GM21381 (cell line): ENCODE measurements around the gene CTNNBL1.

Experiments used
- ATAC-seq: cut with Tn5 transposase; IDR thresholded peaks from one replicate; pipeline ENCODE4 v1.9.1; 2021; ENCODE audit warnings: mild to moderate bottlenecking, moderate library complexity; ENCODE audit not compliant: unreplicated experiment

CTNNBL1 gene

DNA sequence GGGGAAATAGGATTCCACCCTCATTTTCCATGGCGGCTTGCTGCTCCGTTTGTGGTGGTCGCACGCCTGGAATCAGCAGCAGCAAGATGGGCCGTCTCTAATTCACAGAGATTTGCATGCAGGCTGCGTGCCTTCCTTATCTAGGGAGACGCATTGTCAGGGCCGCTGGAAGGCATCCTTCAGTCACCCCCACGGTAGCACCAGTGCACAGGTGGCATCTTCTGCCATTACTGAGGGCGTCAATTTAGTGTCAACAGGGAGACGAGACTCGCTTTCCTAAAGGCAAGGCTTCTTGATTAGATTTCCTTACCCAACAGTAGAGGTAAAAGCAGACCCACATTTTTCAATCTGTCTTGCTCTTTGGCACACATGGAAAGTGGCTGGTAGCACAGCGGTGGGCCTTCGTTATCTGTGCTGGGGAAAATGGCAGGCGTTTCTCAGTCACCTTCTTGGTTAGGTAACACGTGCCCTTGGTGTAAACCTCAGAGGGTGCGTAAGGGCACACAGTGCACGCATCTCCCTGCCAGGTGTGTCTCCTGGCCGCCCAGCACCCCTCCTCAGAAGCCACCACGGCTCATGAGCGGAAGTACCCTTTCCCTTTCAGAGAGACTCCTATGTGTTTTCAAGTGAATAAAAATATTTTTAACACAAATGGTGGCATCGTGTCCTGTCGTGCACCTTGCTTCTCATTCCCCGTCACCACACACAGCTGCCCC is 181.8 kb downstream of the CTNNBL1 start:
- no peak for ATAC-seq

DNA sequence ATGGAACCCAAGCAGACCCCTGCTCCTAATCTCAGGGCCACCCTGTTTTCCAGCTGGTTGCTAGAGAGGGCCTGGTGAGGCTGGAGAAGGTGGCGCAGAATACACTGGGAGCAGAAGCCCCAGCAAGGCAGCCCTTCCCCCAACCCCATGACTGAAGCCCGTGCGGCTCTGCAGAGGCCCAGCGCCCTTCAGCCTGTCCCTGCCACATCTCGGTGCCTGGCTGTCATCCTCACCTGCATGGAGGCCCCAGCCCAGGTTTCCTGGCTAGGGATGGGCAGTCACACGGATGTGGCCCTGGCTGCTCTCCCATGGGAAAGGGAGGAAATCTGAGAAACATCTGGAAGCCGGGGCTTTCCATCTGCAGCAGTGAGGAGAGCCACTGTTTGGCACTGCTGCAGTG is 183.0 kb downstream of the CTNNBL1 start:
- no peak for ATAC-seq

DNA sequence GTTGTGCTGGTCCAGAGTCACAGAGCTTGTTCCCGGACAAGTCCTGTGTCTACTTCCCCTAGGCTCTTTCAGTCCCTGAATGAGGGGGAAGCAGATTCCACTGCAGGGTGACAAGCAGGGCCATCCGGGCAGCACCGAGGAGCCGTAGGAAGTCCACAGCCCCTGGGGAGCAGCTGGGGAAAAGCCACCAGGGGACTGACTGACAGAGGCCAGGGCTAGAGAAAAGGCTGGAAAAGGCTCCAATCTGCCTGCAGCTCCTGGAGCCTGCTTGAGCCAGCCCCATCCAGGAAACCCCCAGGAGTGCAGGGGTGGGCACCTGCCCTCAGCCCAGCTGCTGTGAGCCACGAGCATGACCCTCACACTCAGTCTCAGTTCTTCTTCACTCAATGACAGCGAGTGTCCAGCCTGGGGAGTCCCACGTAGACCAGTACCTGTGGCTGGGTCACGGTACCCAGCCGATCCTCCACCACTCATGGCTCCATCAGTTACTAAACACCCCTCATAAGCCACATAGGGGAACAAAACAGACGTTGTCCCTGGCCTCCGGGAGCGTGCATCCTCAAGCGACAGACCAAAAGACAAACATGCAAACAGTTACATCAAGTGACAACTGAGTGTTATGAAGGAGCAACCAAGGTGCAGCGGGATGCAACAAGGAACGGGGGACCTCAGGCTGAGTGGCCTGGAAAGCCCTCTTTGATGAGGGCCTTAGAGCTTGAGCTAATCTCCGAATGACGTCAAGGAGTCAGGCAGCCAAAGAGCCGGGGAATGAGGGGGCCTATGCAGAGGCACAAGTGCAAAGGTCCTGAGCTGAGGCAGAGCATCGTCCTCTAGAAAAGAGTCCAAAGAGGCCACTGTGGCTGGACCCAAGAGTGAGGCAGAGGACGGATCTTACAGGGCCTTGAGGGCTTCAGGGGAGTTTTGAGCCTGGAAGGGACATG is 184.3 kb downstream of the CTNNBL1 start:
- ATAC-seq, result no peak

DNA sequence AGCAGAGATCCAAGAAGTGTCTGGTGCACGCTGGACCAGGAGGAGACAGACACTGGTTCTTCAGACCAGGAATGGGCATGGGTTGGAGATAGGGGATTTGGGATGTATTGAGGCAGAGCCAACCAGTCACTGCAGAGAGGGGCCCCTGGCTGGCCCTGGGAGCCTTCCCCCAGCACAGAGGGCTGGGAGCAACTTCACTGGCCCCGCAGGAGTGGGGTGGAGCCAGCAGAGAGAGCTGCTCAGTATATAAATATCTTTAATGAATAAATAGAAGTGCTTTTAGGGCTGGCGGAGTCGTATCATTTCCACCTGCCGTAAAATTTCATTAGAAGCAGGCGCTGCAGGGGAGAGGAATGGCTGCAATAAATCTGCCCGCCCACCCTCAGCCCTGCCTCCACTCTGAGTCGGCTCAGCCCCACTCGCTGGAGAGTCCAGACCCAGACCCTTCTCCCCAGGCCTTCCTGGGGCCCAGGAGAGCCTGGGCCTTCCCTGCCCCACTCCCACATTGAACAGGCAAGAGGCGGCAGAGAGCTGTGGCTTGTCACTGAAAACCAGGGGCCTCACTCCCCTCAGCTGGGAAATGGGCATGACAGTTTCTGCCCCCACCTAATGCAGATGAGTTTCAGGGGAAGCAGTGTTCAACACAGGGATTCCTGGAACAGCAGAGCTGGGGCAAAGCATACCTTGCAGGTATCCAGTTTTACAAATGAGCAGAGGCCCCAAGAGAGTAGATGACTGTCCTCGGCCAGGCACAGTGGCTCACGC is 185.2 kb downstream of the CTNNBL1 start:
- no peak for ATAC-seq

DNA sequence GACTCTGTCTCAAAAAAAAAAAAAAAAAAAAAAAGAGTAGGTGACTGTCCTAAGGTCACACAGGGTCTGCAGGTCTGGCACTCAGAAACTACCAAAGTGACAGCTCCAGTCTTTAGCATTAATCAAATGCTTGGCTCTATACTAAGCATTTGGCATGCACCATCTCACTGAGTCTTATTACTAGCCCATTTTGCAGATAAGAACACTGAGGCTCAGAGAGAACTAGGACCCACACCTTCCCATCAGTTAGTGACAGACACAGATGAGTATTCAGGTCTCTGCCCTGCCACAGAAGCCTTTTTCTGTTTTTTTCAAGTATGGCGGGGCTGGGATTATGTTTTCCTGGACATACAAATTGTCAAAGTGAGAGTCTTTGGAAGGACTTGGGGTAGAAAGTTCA is 186.0 kb downstream of the CTNNBL1 start:
- no peak for ATAC-seq

DNA sequence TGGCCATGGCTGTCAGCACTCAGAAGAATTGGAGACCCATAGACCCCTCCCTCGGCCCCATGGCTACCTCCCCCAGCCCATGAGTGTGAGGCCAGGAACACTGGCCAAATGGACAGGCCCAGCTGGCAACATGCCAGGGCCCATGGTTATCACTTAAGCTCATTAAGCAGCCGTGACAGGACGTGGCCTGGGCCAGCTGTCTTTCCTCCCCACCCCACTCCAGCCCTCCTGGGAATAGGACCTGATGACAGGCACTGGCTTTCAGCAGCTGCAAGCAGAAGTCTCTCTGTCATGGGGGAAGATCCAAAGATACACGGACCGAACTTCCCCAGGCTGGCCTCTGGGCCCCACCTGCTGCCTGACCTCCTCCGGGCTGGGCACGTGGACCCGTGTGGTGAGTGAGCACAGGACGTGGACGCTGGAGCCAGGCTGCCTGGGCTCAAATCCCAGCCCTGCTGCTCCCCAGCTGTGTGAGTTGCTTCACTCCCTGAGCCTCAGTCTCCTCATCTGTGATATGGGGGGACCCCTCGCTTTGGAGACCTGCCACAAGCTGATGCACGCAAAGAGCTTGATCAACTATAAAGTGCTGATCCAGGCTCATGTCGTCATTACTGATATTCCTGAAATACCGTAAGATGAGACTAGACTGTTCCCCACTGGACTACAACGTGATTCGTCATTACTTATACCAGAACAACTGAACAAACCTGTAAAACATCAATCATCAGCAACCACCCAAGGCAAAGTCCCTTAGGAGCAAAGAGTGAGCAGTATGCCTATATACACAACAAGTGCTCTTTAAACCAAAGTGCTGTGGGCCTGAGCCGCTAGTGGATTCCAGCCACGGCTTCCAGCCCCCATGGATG is 187.1 kb downstream of the CTNNBL1 start:
- ATAC-seq, result no peak

DNA sequence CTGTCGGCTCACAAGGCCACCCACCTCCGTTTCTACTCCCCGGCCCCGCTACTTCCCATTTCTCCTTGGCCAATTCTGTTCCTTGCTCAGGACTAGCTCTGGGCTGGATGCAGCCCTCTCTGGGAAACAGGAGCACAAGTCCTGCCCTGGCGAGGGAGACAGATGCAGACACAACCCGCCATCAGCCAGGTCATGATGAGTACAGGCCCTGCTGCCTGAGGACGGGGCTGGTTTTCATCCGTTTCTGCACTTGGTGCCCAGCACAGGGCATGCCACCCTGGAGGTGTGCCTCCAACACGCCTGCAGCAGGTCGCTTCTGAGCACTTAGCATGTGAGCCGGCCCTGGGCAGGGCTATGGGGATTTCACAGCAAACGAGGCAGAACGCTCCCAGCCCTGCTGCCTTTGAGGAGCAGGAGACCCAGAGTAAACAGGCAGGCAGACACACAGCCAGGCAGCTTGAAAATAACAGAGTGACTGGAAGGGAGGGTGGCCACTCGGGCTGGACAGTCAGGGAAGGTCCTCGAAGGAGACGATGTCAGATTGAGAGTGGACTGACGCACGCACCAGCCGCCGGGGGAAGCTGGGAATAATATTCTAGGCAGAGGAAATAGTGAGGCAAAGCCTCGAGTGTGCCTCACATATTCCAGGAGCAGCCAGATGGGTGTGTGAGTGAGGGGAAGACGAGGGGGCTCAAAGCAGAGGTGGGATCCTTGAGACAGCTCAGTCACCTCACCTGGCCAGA is 187.9 kb downstream of the CTNNBL1 start:
- ATAC-seq, result no peak

DNA sequence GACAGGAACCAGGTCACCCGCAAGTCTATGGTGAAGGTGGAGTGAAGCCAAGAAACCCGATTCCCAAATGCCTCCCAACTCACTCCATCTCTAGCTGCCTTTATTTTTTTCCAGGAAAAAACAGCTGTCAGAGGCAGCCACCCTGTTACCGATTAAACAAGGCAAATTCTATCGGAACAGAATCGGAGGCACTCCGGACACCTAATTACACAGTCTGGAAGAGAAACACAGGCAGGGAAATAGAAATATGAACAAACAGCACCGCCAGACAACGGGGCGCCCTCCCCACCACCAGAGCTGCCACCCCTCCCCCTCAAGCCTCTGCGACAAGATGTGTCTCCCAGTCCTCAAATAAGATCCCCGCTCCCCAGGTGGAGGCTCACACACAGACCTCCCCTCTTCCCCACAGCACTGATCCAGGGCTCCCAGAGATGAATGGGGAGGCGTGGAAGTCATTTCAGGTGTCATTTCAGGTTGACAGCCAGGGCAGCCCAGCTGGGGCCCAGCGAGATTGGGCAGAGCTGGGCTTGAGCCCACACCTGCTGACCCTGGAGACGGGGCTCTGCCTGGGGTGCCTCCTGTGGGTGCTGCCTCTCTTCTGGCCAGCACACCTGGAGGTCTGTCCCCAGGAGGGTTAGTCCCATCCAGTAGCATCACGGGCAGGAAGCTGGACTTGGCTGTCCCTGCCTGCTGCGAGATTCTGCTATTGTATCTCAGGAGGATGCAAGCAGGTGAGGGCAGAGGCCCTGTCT is 189.3 kb downstream of the CTNNBL1 start:
- ATAC-seq, result no peak

DNA sequence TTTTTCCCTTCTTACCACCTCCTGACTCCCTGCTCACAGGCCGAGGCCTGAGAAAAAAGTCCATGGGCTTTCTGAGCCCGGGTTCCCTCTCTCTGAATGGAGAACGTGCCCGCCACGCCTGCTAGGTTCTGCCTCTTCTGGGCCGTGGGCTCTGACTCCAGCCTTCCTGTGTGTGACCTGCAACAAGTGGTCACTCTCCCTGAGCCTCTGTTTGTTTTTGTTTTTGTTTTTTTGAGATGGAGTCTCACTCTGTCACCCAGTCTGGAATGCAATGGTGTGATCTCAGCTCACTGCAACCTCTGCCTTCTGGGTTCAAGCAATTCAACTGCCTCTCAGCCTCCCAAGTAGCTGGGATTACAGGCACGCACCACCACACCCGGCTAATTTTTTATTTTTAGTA is 191.2 kb downstream of the CTNNBL1 start:
- no peak for ATAC-seq

DNA sequence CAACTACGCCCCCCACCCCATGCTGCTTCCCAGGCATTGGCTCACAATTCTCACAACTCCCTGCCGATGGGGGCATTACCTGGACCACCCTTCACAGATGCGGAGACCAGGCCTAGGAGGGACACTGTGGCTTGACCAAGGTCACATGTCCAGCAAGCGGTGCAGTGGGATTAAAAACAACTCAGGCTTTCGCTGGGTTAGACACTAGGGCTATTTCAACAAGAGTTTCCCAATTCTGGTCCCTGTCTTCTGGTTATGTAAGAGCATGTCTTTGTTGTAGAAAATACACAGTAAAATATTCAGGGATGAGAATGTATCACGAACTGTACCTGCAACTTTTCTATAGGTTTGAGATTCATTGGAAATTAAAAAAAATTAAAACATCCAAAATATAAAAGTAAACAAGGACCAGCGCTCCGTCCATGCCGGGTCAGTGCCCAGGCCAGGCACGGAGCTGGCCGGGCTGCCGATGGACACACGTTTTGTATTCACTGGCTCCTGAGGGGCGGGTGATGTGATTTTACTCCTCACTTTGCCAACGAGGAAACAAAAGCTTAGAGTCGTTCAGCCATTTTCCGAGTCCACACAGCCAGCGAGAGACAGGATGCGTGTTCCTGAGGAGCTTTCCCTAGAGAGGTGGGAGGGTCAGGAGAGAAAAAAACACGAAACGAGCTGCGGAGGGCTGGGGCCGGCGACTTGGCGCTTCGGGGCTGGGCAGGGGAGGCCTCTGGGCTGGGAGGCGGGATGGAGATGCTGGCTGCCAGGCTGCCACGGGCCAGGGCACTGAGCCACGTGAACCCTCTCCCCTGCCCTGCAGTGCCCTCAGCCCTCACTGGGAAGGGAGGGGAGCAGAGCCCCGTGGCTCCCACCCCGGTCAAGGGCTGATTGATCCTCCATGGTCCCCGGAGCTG is 192.0 kb downstream of the CTNNBL1 start:
- ATAC-seq, result no peak

DNA sequence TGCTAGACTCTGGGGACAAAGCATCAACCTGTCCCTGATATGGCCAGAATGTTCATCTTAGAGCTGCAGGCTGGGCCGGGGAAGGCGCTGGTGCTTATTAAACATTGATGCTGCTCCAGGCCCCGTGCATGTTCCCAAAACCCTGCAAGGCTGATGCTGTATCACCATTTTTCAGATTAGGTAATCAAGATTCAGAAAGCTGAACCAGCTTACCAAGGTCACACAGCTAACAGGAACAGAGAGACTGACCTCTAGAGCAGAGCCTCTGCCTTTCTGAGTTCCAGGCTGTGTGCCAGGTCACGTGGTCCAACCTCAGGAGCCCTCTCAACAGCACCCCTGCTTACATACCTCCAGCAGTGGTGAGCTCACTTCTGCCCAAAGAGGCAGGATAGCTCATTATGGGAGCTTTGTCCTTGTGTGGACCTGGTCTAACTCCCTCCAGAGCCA is 193.0 kb downstream of the CTNNBL1 start:
- no peak for ATAC-seq

DNA sequence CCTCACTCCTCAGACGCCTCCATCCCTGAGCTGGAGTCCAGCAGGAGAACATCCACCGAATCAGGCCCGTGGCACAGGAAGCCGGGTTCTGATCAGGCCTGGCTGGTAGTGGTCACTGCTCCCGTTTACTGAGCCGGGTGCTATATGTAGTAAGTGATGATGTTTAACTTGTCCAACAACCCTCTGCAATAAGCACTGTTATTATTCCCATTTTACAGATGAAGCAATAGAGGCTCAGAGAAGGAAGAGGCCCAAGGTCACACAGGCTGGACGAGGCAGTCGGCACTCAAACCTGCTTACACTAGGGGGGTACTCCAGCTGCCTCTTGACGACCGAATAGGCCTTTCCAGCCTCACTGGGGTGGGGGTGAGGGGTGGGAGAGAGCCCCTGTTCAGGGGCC is 194.8 kb downstream of the CTNNBL1 start:
- no peak for ATAC-seq

DNA sequence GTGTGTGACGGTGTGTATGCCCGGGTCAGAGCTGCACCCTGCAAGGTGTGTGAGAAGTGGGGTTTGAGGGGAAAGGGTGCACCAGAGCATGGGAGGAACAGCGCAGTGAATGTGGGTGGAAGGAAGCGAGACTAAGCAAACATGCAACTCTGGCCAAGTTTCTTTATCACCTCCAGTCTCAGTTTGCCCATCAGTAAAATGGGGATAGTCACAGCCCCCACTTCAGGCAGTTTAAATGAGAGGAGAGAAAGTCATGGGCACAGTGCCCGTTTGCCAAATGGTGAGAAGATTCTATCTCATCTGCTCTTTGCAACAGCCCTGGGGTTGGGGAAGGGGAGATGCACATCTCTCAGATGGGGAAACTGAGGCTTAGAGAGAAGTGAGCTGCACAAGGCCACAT is 196.3 kb downstream of the CTNNBL1 start:
- ATAC-seq, result no peak

DNA sequence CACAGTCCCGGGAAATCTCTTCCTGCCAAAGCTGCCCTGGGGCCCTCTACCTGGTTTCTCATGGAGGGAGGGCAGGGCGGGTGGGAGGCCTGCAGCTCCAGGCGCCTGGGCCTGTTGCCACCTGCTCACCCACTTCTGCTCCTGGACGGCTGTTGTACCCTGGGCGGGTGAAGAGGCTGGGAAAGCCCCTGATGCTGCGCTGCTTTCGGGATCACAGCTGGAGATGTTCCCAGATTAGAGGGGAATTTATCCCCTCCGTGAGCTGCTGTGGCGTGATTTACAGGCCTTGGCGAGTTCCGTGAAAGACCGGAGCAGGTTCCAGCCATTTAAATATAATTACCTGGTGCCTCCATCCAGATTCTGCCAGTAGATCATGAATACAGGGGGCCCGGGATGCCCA is 196.8 kb downstream of the CTNNBL1 start:
- no peak for ATAC-seq

DNA sequence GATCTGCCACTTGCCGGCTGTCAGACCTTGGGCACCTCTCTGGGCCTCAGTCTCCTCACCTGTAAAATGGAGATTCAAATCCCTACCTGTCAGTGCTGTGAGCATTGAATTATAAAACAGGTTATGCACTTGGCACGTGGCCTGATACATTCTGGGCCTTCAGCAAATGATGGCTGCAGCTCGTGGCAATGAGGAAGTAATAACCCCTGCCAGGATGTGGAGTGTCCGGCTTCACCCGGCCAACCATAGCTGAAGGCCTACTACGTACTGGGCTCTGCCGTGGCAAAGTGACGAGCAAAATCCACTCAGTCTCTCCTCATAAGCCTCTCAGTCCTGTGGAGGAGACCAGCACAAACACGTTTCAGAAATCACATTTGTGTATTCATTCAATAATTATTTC is 198.2 kb downstream of the CTNNBL1 start:
- ATAC-seq, result no peak

DNA sequence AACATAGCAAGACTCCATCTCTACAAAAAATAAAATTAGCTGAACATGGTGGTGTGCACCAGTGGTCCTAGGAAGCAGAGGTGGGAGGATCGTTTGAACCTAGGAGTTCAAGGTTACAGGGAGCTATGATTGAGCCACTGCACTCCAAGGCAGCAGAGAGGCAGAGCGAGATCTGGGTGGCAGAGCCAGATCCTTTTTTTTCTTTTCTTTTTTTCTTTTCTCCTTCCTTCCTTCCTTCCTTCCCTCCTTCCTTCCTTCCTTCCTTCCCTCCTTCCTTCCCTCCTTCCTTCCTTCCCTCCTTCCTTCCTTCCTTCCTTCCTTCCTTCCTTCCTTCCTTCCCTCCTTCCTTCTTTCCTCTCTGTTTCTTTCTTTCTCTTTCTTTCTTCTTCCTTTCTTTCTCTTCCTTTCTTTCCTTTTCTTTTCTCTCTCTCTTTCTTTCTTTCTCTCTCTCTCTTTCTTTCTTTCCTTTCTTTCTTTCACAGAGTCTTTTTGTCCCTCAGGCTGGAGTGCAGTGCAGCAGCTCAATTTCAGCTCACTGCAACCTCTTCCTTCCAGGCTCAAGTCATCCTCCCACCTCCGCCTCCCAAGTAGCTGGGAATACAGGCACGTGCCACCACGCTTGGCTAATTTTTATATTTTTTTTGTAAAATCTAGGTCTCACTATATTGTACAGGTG is 199.9 kb downstream of the CTNNBL1 start:
- ATAC-seq, result no peak

DNA sequence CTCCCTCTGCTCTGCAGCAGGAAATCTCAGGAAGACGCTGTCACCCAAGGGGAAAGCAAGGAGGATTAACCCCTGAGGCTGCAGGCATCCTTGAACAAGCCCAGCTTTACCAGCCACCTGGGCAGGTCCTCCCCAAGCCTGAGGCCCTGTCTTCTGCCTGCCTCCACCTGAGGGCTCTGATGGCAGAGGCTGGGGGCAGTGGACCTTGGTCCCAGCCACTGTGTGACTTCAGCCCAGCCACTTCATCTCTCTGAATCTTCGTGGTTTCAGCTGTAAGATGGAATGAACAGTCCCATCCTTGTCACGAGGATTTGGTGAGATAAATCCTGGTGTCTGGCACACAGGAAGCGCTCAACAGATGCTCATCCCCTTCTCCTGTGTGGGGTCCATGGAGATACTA is 200.6 kb downstream of the CTNNBL1 start:
- no peak for ATAC-seq
